ENCODE data around the gene SKOR2. TPM values are rescaled to one million over a fixed set of nuclear protein-coding genes. Genes with fewer than 3 reads are reported as not detected.

The SKOR2 gene
- total and polyA plus RNA-seq, 9 of the 15 experiments (the other 6 are each of a cell fraction or from before 2014, with no cell fraction given) = not detected

DNA sequence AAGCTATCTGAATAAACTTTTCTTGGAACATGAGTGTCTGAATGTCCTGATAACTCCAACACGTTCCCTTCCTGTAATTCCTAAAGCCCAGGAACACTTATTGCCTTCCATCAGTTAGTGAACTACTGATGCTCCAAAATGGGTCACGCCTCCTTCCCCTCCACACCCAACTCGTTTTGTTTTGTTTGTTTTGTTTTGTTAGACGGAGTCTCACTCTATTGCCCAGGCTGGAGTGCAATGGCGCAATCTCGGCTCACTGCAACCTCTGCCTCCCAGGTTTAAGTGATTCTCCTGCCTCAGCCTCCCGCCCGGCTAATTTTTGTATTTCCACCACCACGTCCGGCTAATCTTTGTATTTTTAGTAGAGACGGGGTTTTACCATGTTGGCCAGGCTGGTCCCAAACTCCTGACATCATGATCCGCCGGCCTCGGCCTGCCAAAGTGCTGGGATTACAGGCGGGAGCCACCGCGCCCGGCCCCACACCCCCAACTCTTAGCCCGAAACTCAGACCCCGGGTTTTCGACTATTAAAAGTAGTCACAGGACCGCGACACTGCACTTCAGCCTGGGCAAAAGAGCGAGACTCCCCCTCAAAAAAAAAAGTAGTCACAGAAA is 76.1 kb downstream of the SKOR2 start (continued):
- TF ChIP-seq ZC3H11A (IDR thresholded peaks at IDR 0.05; ENCODE audit: low read depth, low read length) = no peak
- no peak for TF ChIP-seq NFIC (IDR thresholded peaks at IDR 0.05)
- TF ChIP-seq ZNF407 (IDR thresholded peaks at IDR 0.05; ENCODE audit: low read depth) = no peak
- TF ChIP-seq, protein P1, sequence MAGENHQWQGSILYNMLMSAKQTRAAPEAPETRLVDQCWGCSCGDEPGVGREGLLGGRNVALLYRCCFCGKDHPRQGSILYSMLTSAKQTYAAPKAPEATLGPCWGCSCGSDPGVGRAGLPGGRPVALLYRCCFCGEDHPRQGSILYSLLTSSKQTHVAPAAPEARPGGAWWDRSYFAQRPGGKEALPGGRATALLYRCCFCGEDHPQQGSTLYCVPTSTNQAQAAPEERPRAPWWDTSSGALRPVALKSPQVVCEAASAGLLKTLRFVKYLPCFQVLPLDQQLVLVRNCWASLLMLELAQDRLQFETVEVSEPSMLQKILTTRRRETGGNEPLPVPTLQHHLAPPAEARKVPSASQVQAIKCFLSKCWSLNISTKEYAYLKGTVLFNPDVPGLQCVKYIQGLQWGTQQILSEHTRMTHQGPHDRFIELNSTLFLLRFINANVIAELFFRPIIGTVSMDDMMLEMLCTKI (IDR thresholded peaks at IDR 0.05; ENCODE audit: partially characterized antibody) = no peak
- TF ChIP-seq TSC22D4 (tag; IDR thresholded peaks at IDR 0.05) = no peak
- 0 out of 2 replicates have a peak, but pooled peaks have one; percentile 24 for TF ChIP-seq ZNF24 (IDR thresholded peaks at IDR 0.05)
- TF ChIP-seq CBFA2T3 (IDR thresholded peaks at IDR 0.05) = no peak
- TF ChIP-seq, protein P2, sequence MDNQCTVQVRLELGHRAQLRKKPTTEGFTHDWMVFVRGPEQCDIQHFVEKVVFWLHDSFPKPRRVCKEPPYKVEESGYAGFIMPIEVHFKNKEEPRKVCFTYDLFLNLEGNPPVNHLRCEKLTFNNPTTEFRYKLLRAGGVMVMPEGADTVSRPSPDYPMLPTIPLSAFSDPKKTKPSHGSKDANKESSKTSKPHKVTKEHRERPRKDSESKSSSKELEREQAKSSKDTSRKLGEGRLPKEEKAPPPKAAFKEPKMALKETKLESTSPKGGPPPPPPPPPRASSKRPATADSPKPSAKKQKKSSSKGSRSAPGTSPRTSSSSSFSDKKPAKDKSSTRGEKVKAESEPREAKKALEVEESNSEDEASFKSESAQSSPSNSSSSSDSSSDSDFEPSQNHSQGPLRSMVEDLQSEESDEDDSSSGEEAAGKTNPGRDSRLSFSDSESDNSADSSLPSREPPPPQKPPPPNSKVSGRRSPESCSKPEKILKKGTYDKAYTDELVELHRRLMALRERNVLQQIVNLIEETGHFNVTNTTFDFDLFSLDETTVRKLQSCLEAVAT (IDR thresholded peaks at IDR 0.05) = no peak
- TF ChIP-seq NR1H2 (CRISPR knock-in tag; IDR thresholded peaks at IDR 0.05) = no peak
- no peak for TF ChIP-seq CHCHD3 (CRISPR knock-in tag; IDR thresholded peaks at IDR 0.05)
- no peak for TF ChIP-seq POU5F1 (IDR thresholded peaks at IDR 0.05; ENCODE audit: borderline replicate concordance, low read depth, low read length, partially characterized antibody)
- TF ChIP-seq HNRNPH1 (optimal IDR thresholded peaks at IDR 0.05; ENCODE audit: low read depth, low read length) = no peak
- TF ChIP-seq TAL1 (IDR thresholded peaks at IDR 0.05) = no peak
- TF ChIP-seq SMARCA5 (IDR thresholded peaks at IDR 0.05) = 0 out of 2 replicates have a peak, but pooled peaks have one; percentile 50
- TF ChIP-seq, protein P3, sequence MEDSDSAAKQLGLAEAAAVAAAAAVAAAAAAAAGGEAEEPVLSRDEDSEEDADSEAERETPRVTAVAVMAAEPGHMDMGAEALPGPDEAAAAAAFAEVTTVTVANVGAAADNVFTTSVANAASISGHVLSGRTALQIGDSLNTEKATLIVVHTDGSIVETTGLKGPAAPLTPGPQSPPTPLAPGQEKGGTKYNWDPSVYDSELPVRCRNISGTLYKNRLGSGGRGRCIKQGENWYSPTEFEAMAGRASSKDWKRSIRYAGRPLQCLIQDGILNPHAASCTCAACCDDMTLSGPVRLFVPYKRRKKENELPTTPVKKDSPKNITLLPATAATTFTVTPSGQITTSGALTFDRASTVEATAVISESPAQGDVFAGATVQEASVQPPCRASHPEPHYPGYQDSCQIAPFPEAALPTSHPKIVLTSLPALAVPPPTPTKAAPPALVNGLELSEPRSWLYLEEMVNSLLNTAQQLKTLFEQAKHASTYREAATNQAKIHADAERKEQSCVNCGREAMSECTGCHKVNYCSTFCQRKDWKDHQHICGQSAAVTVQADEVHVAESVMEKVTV (CRISPR knock-in tag; IDR thresholded peaks at IDR 0.05) = no peak
- no peak for TF ChIP-seq ZFP1 (CRISPR knock-in tag; IDR thresholded peaks at IDR 0.05)
- TF ChIP-seq NR3C1 (CRISPR knock-in tag; IDR thresholded peaks at IDR 0.05) = no peak
